Esophagus squamous epithelium (tissue), 4 donors: ENCODE results near the gene EGFR.

ENCODE experiments used
- POLR2A ChIP-seq, 4 donors: fragments of 450-650 bp; IDR thresholded peaks; one replicate each; pipeline ENCODE4 v1.6.1; 2017; ENCODE audit warnings: antibody characterized with exemption in 4 of 4, mild to moderate bottlenecking in 4 of 4, moderate library complexity in 3 of 4
- TF ChIP-seq, protein P1 (sequence below), 6 experiments: fragments of 450-650 bp in 4 of 6; fragments of 200-600 bp in 2 of 6; sonication (generic) in 2 of 6; IDR thresholded peaks; one replicate each; pipeline ENCODE4 v1.5.1; 2016 to 2019; ENCODE audit warnings: antibody characterized with exemption in 6 of 6, mild to moderate bottlenecking in 4 of 6, moderate library complexity in 4 of 6

DNA sequence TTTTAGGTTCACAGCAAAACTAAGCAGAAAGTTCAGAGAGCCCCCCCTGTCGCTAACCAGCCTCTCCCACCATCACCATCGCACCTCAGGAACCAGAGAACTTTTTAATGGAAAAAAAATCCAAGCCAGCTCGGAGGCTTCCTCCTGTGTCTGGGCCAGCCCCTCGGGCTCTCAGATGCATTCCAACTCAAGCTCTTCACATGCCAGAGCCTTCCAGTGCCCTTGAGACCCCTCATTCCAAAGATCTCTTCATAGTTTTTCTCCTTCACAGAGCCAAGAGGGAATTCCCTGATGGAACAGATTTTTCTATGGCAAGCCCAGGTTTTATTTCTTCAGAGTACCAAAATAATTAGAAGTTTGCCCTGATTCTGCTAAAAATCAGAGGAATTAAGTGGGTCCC, 192.9 kb downstream of the EGFR start:
- TF ChIP-seq, protein P1, sequence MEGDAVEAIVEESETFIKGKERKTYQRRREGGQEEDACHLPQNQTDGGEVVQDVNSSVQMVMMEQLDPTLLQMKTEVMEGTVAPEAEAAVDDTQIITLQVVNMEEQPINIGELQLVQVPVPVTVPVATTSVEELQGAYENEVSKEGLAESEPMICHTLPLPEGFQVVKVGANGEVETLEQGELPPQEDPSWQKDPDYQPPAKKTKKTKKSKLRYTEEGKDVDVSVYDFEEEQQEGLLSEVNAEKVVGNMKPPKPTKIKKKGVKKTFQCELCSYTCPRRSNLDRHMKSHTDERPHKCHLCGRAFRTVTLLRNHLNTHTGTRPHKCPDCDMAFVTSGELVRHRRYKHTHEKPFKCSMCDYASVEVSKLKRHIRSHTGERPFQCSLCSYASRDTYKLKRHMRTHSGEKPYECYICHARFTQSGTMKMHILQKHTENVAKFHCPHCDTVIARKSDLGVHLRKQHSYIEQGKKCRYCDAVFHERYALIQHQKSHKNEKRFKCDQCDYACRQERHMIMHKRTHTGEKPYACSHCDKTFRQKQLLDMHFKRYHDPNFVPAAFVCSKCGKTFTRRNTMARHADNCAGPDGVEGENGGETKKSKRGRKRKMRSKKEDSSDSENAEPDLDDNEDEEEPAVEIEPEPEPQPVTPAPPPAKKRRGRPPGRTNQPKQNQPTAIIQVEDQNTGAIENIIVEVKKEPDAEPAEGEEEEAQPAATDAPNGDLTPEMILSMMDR (IDR thresholded peaks at IDR 0.05) = no peak
- no peak for TF ChIP-seq POLR2A (IDR thresholded peaks at IDR 0.05)
